Measurements from ENCODE around the gene RBM28. TPM values are rescaled to one million over a fixed set of nuclear protein-coding genes. Genes with fewer than 3 reads are reported as not detected.
A peak's percentile ranks its signal among the peaks of the same experiment; 100 is the strongest.

Gene RBM28
- total RNA-seq, 2 donors from 2014 or later: 12.7 to 15.1 TPM

GRCh38 chr7:128361411-128362379 lies 18.0 kb upstream of the RBM28 start, which contains the start of gene PRRT4:
Gene PRRT4 (minus strand): TSS chr7:128361690.
- no peak for DNase-seq (ENCODE audit: low spot score)
- Histone ChIP-seq H3K4me1 (peaks cover 0 to 16% of the 10 kb centered on the region in 2 donors), H3K27ac (no peak within 1 kb of the TSS), H3K27me3 (no peaks in the 10 kb centered on the region), H3K9me3 (no peaks in the 10 kb centered on the region), H3K36me3 (no peaks in the 10 kb centered on the region), H3K4me3 (peak within 1 kb of the TSS; percentile 43 to 60)
- TF ChIP-seq CTCF (IDR thresholded peaks at IDR 0.05): no peak

DNA sequence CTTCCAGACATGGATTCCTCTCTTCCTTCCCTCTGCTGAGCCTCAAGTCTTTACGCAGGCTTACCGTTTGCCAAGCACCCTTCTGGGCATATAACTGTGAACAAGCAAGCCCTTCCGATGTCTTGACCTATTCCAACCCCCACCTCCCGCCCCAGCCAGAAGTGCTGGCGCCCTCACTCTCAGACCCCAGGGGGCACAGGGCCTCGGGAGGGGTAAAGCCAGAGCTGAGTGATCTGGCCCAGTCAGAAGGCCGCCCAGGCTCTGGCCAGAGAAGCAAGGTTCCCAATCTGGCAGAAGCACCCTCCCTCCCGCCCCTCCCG lies 16.6 kb upstream of the RBM28 start:
- H3K27me3 ChIP-seq: no peaks in the 10 kb centered on the region
- H3K27ac ChIP-seq: no peak overlapping the region
- TF ChIP-seq CTCF (IDR thresholded peaks at IDR 0.05): no peak
- H3K9me3 ChIP-seq: no peaks in the 10 kb centered on the region
- peak overlapping the region in 1 of 2 donors; percentile 60 for H3K4me3 ChIP-seq
- H3K4me1 ChIP-seq: peaks cover 0 to 16% of the 10 kb centered on the region in 2 donors
- no peak for DNase-seq (ENCODE audit: low spot score)
- H3K36me3 ChIP-seq: no peaks in the 10 kb centered on the region

GRCh38 chr7:128359939-128360338 lies 16.2 kb upstream of the RBM28 start:
- no peaks in the 10 kb centered on the region for H3K9me3 ChIP-seq
- TF ChIP-seq CTCF (IDR thresholded peaks at IDR 0.05): no peak
- no peak for DNase-seq (ENCODE audit: low spot score)
- H3K36me3 ChIP-seq: no peaks in the 10 kb centered on the region
- H3K4me3 ChIP-seq: no peak overlapping the region
- no peaks in the 10 kb centered on the region for H3K27me3 ChIP-seq
- peaks cover 0 to 16% of the 10 kb centered on the region in 2 donors for H3K4me1 ChIP-seq
- H3K27ac ChIP-seq: no peak overlapping the region

GRCh38 chr7:128359336-128359735 lies 15.6 kb upstream of the RBM28 start:
- no peak for TF ChIP-seq CTCF (IDR thresholded peaks at IDR 0.05)
- Histone ChIP-seq H3K9me3 (no peaks in the 10 kb centered on the region), H3K4me1 (peaks cover 0 to 16% of the 10 kb centered on the region in 2 donors), H3K27ac (no peak overlapping the region), H3K27me3 (no peaks in the 10 kb centered on the region), H3K36me3 (no peaks in the 10 kb centered on the region), H3K4me3 (no peak overlapping the region)
- DNase-seq (ENCODE audit: low spot score): no peak

GRCh38 chr7:128358233-128358632 lies 14.5 kb upstream of the RBM28 start:
- Histone ChIP-seq H3K9me3 (no peaks in the 10 kb centered on the region), H3K4me1 (peaks cover 0 to 16% of the 10 kb centered on the region in 2 donors), H3K4me3 (no peak overlapping the region), H3K36me3 (no peaks in the 10 kb centered on the region), H3K27ac (no peak overlapping the region), H3K27me3 (no peaks in the 10 kb centered on the region)
- no peak for DNase-seq (ENCODE audit: low spot score)
- TF ChIP-seq CTCF (IDR thresholded peaks at IDR 0.05): no peak

Data from right atrium auricular region (tissue), 2 donors.